ENCODE data around the gene FBXO15.
A peak's percentile ranks its signal among the peaks of the same experiment; 100 is the strongest.

FBXO15 gene

DNA sequence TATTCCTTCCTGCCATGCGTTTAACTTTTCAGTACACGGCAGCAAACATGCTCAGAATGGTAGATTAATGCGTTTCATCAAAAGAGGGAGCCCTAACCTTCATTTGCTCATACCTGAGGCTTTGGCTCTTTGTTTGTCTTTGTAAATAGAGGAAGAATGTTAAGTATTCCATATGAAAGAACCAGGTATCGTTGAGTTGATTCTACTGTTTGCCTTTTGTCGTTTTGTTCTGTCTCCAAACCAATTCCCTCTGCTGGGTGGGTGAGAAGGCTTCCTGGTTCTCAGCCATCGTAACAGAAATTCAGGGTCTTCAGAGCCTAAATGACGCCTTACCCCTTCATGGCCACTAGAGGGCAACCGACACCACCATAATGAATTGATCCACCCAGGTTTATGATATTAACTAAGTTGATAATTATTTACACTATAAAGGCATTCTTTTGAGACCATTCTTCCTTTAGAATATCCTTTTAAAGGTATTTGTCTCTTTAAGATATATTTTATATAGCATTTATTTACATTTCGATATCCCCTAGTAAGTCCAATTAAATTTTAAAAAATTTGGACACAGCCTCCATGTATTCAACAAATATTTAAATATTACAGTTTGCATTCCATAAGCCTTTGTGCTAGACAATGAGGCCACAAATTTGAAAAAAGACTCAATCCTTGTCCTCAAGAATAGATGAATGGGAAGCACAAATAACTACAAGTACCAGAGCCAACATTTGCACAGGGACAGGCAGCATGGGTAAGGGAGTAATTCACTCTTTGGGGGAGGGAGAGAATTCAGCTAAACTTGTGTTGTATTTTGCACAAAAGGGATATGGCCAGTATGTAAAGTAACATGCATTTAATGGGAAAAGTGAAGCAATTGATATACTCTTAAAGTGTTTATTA lies 48.8 kb upstream of the FBXO15 start:
- Histone ChIP-seq H3K4me1 (ENCODE audit: control insufficient read depth, insufficient read depth, low read length) (no peaks in the 10 kb centered on the region), H3K36me3 (ENCODE audit: control insufficient read depth in 2 of 2, insufficient read depth in 1 of 2, low read length in 2 of 2) (no peaks in the 10 kb centered on the region), H3K9me3 (ENCODE audit: control insufficient read depth, insufficient read depth, low read depth, low read length) (no peaks in the 10 kb centered on the region), H3K4me3 (ENCODE audit: low read depth, low read length) (peak overlapping the region; percentile 24), H3K27ac (ENCODE audit: extremely low read depth, low read depth, low read length) (no peak overlapping the region)
- ChIA-PET CTCF (interaction anchor here (0.6 to 3.6 kb wide), 13 partner anchors 8 to 355 kb away, joined by 3 to 70 read pairs (median 5); no protein-coding TSS in a partner anchor), POLR2A (no interaction called here)
- TF ChIP-seq, protein P1, sequence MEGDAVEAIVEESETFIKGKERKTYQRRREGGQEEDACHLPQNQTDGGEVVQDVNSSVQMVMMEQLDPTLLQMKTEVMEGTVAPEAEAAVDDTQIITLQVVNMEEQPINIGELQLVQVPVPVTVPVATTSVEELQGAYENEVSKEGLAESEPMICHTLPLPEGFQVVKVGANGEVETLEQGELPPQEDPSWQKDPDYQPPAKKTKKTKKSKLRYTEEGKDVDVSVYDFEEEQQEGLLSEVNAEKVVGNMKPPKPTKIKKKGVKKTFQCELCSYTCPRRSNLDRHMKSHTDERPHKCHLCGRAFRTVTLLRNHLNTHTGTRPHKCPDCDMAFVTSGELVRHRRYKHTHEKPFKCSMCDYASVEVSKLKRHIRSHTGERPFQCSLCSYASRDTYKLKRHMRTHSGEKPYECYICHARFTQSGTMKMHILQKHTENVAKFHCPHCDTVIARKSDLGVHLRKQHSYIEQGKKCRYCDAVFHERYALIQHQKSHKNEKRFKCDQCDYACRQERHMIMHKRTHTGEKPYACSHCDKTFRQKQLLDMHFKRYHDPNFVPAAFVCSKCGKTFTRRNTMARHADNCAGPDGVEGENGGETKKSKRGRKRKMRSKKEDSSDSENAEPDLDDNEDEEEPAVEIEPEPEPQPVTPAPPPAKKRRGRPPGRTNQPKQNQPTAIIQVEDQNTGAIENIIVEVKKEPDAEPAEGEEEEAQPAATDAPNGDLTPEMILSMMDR (tag by site-specific recombination; IDR thresholded peaks at IDR 0.05): peak; percentile 72
- TF ChIP-seq ZNF366 (tag by site-specific recombination; conservative IDR thresholded peaks at IDR 0.05) (no peak), ZNF660 (tag by site-specific recombination; IDR thresholded peaks at IDR 0.05) (no peak), ZNF654 (tag by site-specific recombination; IDR thresholded peaks at IDR 0.05; ENCODE audit: low read depth) (peak; percentile 81)

DNA sequence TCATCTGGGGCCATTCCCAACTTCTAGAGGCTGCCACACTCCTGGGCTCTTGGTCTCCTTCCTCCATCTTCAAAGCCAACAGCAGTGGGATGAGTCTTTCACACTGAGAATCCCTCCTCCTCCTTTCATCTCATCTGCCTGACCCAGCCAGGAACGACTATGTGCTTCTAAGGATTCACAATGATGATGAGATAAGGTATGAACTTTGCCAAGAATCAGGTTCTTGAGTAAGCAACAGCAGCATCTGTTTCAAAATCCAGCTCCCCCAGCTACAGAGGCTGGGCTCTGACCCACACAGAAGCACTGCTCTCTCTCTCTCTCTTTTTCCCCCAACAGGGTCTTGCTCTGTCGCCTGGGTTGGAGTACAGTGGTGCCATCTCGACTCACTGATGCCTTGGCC lies 47.1 kb upstream of the FBXO15 start:
- Histone ChIP-seq H3K4me1 (ENCODE audit: control insufficient read depth, insufficient read depth, low read length) (no peaks in the 10 kb centered on the region; the same call in 1 of the 2 replicates), H3K27ac (ENCODE audit: extremely low read depth, low read depth, low read length) (no peak overlapping the region), H3K4me3 (ENCODE audit: low read depth, low read length) (no peak overlapping the region), H3K36me3 (ENCODE audit: control insufficient read depth in 2 of 2, insufficient read depth in 1 of 2, low read length in 2 of 2) (no peaks in the 10 kb centered on the region), H3K9me3 (ENCODE audit: control insufficient read depth, insufficient read depth, low read depth, low read length) (no peaks in the 10 kb centered on the region)
- CTCF ChIA-PET: interaction anchor here (0.7 to 1.7 kb wide), 6 partner anchors 31 to 538 kb away, joined by 3 to 8 read pairs (median 4); no protein-coding TSS in a partner anchor
- POLR2A ChIA-PET: no interaction called here
- TF ChIP-seq ZSCAN23 (tag by site-specific recombination; IDR thresholded peaks at IDR 0.05): no peak
- no peak for TF ChIP-seq ZNF157 (tag by site-specific recombination; IDR thresholded peaks at IDR 0.05)
- TF ChIP-seq ZBTB8A (tag by site-specific recombination; IDR thresholded peaks at IDR 0.05): no peak
- TF ChIP-seq, protein P2, sequence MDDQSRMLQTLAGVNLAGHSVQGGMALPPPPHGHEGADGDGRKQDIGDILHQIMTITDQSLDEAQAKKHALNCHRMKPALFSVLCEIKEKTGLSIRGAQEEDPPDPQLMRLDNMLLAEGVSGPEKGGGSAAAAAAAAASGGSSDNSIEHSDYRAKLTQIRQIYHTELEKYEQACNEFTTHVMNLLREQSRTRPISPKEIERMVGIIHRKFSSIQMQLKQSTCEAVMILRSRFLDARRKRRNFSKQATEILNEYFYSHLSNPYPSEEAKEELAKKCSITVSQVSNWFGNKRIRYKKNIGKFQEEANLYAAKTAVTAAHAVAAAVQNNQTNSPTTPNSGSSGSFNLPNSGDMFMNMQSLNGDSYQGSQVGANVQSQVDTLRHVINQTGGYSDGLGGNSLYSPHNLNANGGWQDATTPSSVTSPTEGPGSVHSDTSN (CRISPR knock-in tag; IDR thresholded peaks at IDR 0.05): no peak
- TF ChIP-seq ZNF302 (tag by site-specific recombination; IDR thresholded peaks at IDR 0.05; ENCODE audit: low read depth): no peak
- no peak for TF ChIP-seq ZNF776 (tag by site-specific recombination; IDR thresholded peaks at IDR 0.05; ENCODE audit: borderline replicate concordance)
- TF ChIP-seq HOXC10 (CRISPR knock-in tag; IDR thresholded peaks at IDR 0.05): no peak
- no peak for TF ChIP-seq ZNF747 (tag by site-specific recombination; IDR thresholded peaks at IDR 0.05)
- TF ChIP-seq, protein P3, sequence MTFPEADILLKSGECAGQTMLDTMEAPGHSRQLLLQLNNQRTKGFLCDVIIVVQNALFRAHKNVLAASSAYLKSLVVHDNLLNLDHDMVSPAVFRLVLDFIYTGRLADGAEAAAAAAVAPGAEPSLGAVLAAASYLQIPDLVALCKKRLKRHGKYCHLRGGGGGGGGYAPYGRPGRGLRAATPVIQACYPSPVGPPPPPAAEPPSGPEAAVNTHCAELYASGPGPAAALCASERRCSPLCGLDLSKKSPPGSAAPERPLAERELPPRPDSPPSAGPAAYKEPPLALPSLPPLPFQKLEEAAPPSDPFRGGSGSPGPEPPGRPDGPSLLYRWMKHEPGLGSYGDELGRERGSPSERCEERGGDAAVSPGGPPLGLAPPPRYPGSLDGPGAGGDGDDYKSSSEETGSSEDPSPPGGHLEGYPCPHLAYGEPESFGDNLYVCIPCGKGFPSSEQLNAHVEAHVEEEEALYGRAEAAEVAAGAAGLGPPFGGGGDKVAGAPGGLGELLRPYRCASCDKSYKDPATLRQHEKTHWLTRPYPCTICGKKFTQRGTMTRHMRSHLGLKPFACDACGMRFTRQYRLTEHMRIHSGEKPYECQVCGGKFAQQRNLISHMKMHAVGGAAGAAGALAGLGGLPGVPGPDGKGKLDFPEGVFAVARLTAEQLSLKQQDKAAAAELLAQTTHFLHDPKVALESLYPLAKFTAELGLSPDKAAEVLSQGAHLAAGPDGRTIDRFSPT (tag by site-specific recombination; IDR thresholded peaks at IDR 0.05): no peak
- TF ChIP-seq ZFP41 (tag by site-specific recombination; IDR thresholded peaks at IDR 0.05; ENCODE audit: borderline replicate concordance): no peak
- TF ChIP-seq ZBTB20 (tag by site-specific recombination; IDR thresholded peaks at IDR 0.05): no peak

DNA sequence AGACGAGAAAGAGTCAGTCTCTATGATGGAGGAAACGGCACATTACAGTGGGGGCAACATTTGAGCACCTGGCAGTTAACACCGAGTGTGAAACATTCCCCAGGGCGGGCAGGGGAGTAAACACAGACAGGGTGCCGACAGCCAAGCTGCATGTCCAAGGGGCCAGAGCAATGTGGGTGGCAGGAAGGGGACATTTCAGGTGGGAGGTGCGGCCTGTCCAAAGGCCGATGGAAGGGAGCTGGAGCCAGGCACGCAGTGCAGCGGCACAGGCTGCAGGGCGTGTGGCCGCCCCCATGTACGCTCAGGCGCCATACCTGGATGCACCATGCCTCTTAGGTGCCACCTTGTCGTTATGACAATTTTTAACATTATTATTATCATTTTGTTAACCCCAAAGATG lies 43.9 kb upstream of the FBXO15 start:
- Histone ChIP-seq H3K4me1 (ENCODE audit: control insufficient read depth, insufficient read depth, low read length) (no peaks in the 10 kb centered on the region; the same call in 1 of the 2 replicates), H3K36me3 (ENCODE audit: control insufficient read depth in 2 of 2, insufficient read depth in 1 of 2, low read length in 2 of 2) (no peaks in the 10 kb centered on the region), H3K4me3 (ENCODE audit: low read depth, low read length) (no peak overlapping the region), H3K27ac (ENCODE audit: extremely low read depth, low read depth, low read length) (no peak overlapping the region), H3K9me3 (ENCODE audit: control insufficient read depth, insufficient read depth, low read depth, low read length) (no peaks in the 10 kb centered on the region)
- ChIA-PET CTCF (interaction anchor here (0.7 to 3.2 kb wide), 2 partner anchors 151 to 361 kb away, joined by 3 to 13 read pairs; no protein-coding TSS in a partner anchor), POLR2A (no interaction called here)
- TF ChIP-seq ZNF785 (tag by site-specific recombination; IDR thresholded peaks at IDR 0.05) (no peak), ZNF624 (tag by site-specific recombination; IDR thresholded peaks at IDR 0.05) (no peak), ZBTB1 (tag by site-specific recombination; IDR thresholded peaks at IDR 0.05) (no peak), ZNF302 (tag by site-specific recombination; IDR thresholded peaks at IDR 0.05; ENCODE audit: low read depth) (no peak), ZBTB8A (tag by site-specific recombination; IDR thresholded peaks at IDR 0.05) (no peak), ZNF114 (tag by site-specific recombination; IDR thresholded peaks at IDR 0.05) (no peak), ZNF585B (tag by site-specific recombination; IDR thresholded peaks at IDR 0.05) (no peak), ZNF394 (tag by site-specific recombination; IDR thresholded peaks at IDR 0.05; ENCODE audit: borderline replicate concordance) (no peak), ZNF426 (tag by site-specific recombination; IDR thresholded peaks at IDR 0.05) (no peak), ZNF19 (tag by site-specific recombination; IDR thresholded peaks at IDR 0.05; ENCODE audit: low read depth) (no peak), HOXC10 (CRISPR knock-in tag; IDR thresholded peaks at IDR 0.05) (no peak)
- TF ChIP-seq, protein P4, sequence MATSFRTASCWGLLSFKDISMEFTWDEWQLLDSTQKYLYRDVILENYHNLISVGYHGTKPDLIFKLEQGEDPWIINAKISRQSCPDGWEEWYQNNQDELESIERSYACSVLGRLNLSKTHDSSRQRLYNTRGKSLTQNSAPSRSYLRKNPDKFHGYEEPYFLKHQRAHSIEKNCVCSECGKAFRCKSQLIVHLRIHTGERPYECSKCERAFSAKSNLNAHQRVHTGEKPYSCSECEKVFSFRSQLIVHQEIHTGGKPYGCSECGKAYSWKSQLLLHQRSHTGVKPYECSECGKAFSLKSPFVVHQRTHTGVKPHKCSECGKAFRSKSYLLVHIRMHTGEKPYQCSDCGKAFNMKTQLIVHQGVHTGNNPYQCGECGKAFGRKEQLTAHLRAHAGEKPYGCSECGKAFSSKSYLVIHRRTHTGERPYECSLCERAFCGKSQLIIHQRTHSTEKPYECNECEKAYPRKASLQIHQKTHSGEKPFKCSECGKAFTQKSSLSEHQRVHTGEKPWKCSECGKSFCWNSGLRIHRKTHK (tag by site-specific recombination; IDR thresholded peaks at IDR 0.05): no peak

Measured in HEK293 (cell line).